ENCODE data around the gene SPEF2. TPM values are rescaled to one million over a fixed set of nuclear protein-coding genes. Genes with fewer than 3 reads are reported as not detected.

SPEF2 gene
- total RNA-seq, 1 experiment from 2014 or later, result 0.15 TPM

GRCh38 chr5:35828082-35828598 lies 210.5 kb downstream of the SPEF2 start:
- Mint-ChIP-seq H3K4me1 (no peaks in the 10 kb centered on the region), H3K36me3 (no peaks in the 10 kb centered on the region), H3K27me3 (ENCODE audit: low read depth) (peaks cover 8% of the 10 kb centered on the region), H3K9me3 (no peaks in the 10 kb centered on the region), H3K27ac (no peak overlapping the region), H3K4me3 (no peak overlapping the region)
- no peak for TF ChIP-seq IRF2 (CRISPR knock-in tag; IDR thresholded peaks at IDR 0.05; ENCODE audit: borderline replicate concordance, low read depth)
- no peak for TF ChIP-seq ZBTB43 (CRISPR knock-in tag; IDR thresholded peaks at IDR 0.05)
- TF ChIP-seq, protein P1, sequence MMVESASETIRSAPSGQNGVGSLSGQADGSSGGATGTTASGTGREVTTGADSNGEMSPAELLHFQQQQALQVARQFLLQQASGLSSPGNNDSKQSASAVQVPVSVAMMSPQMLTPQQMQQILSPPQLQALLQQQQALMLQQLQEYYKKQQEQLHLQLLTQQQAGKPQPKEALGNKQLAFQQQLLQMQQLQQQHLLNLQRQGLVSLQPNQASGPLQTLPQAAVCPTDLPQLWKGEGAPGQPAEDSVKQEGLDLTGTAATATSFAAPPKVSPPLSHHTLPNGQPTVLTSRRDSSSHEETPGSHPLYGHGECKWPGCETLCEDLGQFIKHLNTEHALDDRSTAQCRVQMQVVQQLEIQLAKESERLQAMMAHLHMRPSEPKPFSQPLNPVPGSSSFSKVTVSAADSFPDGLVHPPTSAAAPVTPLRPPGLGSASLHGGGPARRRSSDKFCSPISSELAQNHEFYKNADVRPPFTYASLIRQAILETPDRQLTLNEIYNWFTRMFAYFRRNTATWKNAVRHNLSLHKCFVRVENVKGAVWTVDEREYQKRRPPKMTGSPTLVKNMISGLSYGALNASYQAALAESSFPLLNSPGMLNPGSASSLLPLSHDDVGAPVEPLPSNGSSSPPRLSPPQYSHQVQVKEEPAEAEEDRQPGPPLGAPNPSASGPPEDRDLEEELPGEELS (CRISPR knock-in tag; IDR thresholded peaks at IDR 0.05), result no peak
- TF ChIP-seq, protein P2, sequence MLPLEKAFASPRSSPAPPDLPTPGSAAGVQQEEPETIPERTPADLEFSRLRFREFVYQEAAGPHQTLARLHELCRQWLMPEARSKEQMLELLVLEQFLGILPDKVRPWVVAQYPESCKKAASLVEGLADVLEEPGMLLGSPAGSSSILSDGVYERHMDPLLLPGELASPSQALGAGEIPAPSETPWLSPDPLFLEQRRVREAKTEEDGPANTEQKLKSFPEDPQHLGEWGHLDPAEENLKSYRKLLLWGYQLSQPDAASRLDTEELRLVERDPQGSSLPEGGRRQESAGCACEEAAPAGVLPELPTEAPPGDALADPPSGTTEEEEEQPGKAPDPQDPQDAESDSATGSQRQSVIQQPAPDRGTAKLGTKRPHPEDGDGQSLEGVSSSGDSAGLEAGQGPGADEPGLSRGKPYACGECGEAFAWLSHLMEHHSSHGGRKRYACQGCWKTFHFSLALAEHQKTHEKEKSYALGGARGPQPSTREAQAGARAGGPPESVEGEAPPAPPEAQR (CRISPR knock-in tag; IDR thresholded peaks at IDR 0.05), result no peak
- no peak for TF ChIP-seq ZBTB21 (CRISPR knock-in tag; IDR thresholded peaks at IDR 0.05; ENCODE audit: borderline replicate concordance)
- TF ChIP-seq, protein P3, sequence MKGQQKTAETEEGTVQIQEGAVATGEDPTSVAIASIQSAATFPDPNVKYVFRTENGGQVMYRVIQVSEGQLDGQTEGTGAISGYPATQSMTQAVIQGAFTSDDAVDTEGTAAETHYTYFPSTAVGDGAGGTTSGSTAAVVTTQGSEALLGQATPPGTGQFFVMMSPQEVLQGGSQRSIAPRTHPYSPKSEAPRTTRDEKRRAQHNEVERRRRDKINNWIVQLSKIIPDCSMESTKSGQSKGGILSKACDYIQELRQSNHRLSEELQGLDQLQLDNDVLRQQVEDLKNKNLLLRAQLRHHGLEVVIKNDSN (CRISPR knock-in tag; IDR thresholded peaks at IDR 0.05), result no peak
- TF ChIP-seq, protein P4, sequence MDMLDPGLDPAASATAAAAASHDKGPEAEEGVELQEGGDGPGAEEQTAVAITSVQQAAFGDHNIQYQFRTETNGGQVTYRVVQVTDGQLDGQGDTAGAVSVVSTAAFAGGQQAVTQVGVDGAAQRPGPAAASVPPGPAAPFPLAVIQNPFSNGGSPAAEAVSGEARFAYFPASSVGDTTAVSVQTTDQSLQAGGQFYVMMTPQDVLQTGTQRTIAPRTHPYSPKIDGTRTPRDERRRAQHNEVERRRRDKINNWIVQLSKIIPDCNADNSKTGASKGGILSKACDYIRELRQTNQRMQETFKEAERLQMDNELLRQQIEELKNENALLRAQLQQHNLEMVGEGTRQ (CRISPR knock-in tag; IDR thresholded peaks at IDR 0.05), result no peak
- no peak for TF ChIP-seq JUN (CRISPR knock-in tag; IDR thresholded peaks at IDR 0.05)
- TF ChIP-seq TP53 (CRISPR knock-in tag; IDR thresholded peaks at IDR 0.05), result no peak
- no peak for TF ChIP-seq MYBL2 (CRISPR knock-in tag; IDR thresholded peaks at IDR 0.05)
- TF ChIP-seq ZNF416 (CRISPR knock-in tag; IDR thresholded peaks at IDR 0.05), result no peak
- TF ChIP-seq ATF1 (CRISPR knock-in tag; IDR thresholded peaks at IDR 0.05), result no peak
- TF ChIP-seq OVOL2 (CRISPR knock-in tag; IDR thresholded peaks at IDR 0.05; ENCODE audit: borderline replicate concordance), result no peak
- no peak for TF ChIP-seq NFATC4 (CRISPR knock-in tag; IDR thresholded peaks at IDR 0.05)
- TF ChIP-seq FOXP1 (CRISPR knock-in tag; IDR thresholded peaks at IDR 0.05; ENCODE audit: borderline replicate concordance), result no peak
- no peak for TF ChIP-seq ZNF263 (CRISPR knock-in tag; IDR thresholded peaks at IDR 0.05; ENCODE audit: low read depth)
- no peak for TF ChIP-seq ZMAT4 (CRISPR knock-in tag; IDR thresholded peaks at IDR 0.05)
- ATAC-seq, result no peak
- DNase-seq (ENCODE audit: low spot score), result no peak
- ChIA-PET CTCF (no interaction called here), POLR2A (no interaction called here)

DNA sequence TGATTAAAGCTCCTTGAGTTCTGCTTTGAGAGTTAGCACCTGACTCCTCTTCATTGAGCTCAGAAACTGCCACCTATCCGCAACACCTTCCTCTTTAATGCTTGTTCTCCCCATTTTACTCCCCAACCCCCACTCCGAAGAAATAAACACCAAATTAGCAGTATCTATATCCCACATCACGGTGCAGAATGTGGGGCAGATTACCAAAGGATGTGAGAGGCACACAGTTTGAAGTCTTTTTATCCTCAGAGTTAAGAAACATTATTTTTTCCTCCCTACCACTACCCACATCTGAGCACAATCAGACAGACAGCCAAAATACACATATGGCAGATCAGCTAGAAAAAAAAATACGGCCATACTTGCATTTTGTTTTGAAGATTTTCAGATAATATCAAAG lies 212.9 kb downstream of the SPEF2 start:
- no peaks in the 10 kb centered on the region for H3K9me3 Mint-ChIP-seq
- DNase-seq (ENCODE audit: low spot score) (no peak), ATAC-seq (no peak)
- H3K36me3 Mint-ChIP-seq, result no peaks in the 10 kb centered on the region
- POLR2A ChIA-PET, result no interaction called here
- H3K27ac Mint-ChIP-seq, result no peak overlapping the region
- H3K4me3 Mint-ChIP-seq, result no peak overlapping the region
- H3K27me3 Mint-ChIP-seq (ENCODE audit: low read depth), result peaks cover 6% of the 10 kb centered on the region
- H3K4me1 Mint-ChIP-seq, result no peaks in the 10 kb centered on the region
- CTCF ChIA-PET, result no interaction called here
- TF ChIP-seq EMX1 (CRISPR knock-in tag; IDR thresholded peaks at IDR 0.05) (no peak), SMAD3 (CRISPR knock-in tag; IDR thresholded peaks at IDR 0.05; ENCODE audit: borderline replicate concordance) (no peak), SMAD4 (CRISPR knock-in tag; IDR thresholded peaks at IDR 0.05) (no peak), IRF2 (CRISPR knock-in tag; IDR thresholded peaks at IDR 0.05; ENCODE audit: borderline replicate concordance, low read depth) (no peak), NR1H2 (CRISPR knock-in tag; IDR thresholded peaks at IDR 0.05) (no peak), ZMAT4 (CRISPR knock-in tag; IDR thresholded peaks at IDR 0.05) (no peak), FOXP1 (CRISPR knock-in tag; IDR thresholded peaks at IDR 0.05; ENCODE audit: borderline replicate concordance) (no peak), GABPB1 (CRISPR knock-in tag; IDR thresholded peaks at IDR 0.05) (no peak), MAX (CRISPR knock-in tag; IDR thresholded peaks at IDR 0.05) (no peak), CBFB (CRISPR knock-in tag; IDR thresholded peaks at IDR 0.05; ENCODE audit: low read depth) (no peak)
- TF ChIP-seq, protein P5, sequence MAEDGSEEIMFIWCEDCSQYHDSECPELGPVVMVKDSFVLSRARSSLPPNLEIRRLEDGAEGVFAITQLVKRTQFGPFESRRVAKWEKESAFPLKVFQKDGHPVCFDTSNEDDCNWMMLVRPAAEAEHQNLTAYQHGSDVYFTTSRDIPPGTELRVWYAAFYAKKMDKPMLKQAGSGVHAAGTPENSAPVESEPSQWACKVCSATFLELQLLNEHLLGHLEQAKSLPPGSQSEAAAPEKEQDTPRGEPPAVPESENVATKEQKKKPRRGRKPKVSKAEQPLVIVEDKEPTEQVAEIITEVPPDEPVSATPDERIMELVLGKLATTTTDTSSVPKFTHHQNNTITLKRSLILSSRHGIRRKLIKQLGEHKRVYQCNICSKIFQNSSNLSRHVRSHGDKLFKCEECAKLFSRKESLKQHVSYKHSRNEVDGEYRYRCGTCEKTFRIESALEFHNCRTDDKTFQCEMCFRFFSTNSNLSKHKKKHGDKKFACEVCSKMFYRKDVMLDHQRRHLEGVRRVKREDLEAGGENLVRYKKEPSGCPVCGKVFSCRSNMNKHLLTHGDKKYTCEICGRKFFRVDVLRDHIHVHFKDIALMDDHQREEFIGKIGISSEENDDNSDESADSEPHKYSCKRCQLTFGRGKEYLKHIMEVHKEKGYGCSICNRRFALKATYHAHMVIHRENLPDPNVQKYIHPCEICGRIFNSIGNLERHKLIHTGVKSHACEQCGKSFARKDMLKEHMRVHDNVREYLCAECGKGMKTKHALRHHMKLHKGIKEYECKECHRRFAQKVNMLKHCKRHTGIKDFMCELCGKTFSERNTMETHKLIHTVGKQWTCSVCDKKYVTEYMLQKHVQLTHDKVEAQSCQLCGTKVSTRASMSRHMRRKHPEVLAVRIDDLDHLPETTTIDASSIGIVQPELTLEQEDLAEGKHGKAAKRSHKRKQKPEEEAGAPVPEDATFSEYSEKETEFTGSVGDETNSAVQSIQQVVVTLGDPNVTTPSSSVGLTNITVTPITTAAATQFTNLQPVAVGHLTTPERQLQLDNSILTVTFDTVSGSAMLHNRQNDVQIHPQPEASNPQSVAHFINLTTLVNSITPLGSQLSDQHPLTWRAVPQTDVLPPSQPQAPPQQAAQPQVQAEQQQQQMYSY (CRISPR knock-in tag; IDR thresholded peaks at IDR 0.05), result no peak
